NCI-H1417 treated with DMSO at 0.1 percent for 48 hours (cell line): Measurements from ENCODE around the gene COL4A3.
A peak's percentile ranks its signal among the peaks of the same experiment; 100 is the strongest.

Source experiments
- DNase-seq: peaks from one replicate; lab custom pipeline; 2025; lab: John Stamatoyannopoulos, UW

COL4A3 gene

DNA sequence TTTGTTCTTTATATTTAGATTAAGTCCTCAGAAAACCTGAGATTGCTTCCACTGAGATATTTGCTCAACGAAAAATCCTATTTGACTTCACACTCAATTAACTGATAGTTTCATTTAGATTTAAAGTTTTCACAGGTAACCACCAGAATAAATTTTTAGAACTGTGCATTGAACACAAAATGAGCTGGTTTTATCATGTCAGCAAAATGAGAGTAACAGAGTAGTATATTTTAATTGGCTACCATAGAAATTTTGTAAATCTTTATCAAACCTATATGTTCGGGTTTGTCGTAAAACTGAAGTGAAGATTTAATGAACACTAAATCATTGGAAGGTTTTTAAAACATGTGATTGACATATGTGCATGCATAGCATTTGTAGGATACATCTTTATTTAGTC is 127.9 kb downstream of the COL4A3 start:
- no peak for DNase-seq

DNA sequence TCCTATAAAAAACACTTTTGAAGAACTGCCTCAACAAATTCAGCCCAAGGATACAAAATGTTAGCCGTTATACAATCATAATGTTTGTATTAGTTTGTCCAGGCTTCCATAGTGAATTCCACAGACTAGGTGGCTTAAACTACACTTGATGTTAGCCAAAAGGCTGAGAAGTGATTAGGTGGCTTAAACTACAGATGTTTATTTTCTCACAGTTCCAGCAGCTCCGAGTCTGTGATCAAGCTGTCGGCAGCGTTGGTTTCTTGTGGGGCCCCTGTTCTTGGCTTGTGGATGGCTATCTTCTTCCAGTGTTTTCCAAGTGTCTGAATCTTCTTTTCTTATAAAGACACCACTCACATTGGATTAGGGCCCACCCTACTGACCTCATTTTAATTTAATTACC is 129.1 kb downstream of the COL4A3 start:
- DNase-seq, result no peak

DNA sequence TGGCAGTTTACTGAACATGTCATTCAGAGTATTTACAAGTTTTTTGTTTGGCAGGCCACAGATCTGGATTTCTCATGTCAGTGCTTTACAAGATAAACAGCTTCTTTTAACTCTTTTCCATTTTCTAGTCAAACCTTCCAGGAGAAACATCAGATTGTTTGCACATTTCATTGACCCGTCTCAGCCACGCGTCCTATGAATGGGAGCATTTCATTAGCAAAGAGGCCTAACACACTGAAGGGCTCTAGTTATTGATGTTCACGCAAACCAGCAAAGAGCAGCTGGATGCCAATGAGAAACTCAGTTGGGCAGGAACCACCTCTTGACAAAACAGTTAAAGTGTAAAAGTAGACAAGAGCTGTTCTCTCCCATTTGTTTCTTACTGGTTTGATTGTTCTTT is 131.4 kb downstream of the COL4A3 start:
- no peak for DNase-seq

DNA sequence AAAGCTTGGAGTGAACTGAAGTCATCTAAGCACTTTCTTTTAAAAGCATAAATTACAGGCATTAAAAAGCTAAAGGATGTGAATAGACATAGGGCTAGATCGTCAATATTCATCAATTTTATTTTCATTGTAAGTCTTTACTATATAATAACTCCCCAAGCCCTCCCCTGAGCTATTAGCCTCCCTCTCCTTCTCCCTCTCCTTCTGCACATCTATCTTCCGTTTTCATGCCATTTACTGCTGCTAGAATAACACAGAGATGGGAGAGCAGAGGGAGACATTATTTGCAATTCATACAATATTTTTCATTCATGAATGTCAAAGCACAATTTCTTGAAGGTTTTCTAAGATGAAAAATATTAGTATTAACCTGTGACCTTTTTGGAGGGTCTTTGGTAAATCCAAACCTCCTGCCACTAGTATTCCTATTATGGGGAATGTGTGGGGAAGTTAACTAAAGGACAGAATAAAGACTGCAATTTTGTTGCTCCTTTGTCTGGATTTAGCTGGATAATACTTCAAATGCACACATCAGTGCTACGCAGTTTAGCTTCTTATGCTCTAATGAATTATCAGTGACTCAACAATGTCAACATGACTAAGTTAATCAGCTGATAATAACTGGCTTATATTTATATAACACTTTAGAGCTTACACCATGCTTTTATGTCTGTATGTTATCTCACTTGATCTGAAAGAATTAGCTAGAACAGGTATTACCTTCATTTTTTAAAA is 132.4 kb downstream of the COL4A3 start:
- DNase-seq, result no peak

DNA sequence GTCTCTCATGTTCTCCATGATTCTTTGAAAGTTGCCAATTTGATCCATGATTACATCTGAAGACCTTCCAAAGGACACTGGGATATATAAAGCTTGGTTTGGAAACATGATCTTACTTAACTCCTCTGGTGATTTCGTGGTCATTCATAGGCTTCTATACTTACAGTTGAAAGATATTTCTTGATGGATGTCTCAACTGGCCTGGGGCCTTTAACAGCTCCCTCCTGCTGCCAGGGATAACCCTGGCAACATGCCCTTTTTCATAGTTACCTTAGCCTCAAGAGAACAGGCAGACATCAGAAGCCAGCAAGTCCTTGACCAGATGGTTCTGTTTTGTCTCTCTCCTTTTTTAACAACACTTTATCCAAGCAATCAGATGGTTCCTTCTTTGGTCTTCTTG is 137.1 kb downstream of the COL4A3 start:
- no peak for DNase-seq

DNA sequence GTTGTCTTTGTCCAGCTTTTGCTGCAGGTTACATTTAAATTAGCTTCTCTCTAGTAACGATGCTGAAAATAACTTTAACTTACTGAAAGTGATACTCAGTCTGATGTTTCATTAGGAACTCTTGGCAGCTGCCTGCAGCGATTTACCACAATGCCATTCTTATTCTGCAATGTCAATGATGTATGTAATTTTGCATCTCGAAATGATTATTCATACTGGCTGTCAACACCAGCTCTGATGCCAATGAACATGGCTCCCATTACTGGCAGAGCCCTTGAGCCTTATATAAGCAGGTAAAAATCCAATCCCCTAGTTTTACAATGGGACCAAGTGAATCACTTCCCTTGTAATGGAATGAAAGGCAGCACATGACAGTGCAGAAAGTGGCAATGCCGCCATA is 144.4 kb downstream of the COL4A3 start:
- DNase-seq, result no peak

DNA sequence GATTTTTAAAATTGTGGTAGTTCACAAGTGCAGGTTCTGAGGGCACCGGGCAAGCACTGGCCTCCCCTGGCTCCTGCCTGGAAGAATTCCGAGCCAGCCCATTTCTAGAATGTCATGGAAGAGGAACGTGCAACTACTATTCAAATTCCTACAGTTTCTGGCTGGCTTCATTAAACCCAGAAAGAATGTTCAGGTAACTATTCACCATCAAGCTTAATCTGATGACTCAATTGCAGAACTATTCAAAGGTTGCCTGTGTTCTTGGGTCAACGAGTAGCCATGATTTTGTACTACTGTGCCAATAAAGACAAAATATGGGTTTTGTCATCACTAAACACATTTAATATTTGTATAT is 146.3 kb downstream of the COL4A3 start:
- DNase-seq, result no peak

DNA sequence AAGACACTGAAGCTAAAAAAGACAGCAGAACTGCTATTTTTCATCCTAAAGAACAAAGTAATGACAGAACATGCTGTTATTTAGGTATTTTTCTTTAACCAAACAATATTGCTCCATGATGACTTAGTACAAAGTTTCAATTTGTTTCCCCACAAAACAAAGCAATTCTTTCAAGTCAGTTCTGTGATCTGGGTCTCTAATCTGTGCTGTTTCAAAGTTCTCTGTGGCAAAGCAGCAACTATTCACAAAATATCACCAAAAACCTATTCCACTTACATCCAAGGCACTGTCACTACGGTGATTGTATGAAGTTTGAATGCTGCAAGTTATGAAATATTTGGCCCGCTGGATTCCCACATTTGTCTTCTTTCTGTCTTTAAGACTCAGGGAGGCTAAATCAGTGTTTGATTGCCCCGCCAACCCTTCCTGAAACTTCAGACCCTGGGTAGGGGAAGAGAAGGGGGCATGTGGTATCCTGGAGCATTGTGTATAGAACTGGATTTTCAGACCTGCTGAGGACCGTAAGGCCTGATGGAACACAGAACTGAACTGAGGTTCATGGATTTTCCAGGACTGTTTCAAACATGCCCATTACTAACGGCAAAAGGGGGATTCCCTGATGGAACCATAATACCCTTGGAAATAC is 147.6 kb downstream of the COL4A3 start:
- no peak for DNase-seq

DNA sequence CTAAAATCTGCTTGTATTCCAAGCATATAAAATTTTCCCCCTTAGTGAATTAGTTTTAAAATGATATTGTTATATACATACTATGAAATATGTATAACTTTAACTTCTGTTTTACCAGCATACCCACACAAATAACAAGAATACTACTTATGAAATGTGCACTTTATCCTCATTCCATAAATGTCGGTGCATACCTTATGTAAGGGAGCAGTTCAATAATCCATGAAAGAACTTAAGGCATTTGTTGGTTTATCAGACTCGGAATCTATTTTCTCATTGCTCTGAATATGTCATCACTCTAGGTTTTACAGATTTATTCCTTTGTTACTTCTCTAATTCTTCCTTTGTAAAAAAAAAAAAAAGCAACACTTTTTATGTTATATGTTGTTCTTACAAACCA is 148.2 kb downstream of the COL4A3 start:
- no peak for DNase-seq

DNA sequence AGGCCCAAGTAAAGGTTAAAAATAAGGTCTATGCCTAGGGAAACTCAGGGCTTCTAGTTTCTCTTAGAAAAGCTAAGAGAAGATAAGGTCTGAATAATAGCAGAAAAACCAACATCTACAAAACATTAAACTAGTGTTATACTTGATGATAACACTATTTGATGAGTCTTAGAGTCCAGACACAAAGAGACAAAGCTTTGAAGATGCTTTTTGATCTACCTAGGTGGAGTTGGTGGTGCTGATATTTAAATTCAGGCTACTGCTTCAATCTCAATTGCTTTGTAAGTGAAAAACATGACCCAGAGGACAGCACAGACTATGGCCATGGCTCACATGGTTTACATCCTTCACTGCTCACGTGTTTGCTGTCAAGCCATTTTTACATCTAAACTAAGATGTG is 148.9 kb downstream of the COL4A3 start:
- DNase-seq, result no peak

DNA sequence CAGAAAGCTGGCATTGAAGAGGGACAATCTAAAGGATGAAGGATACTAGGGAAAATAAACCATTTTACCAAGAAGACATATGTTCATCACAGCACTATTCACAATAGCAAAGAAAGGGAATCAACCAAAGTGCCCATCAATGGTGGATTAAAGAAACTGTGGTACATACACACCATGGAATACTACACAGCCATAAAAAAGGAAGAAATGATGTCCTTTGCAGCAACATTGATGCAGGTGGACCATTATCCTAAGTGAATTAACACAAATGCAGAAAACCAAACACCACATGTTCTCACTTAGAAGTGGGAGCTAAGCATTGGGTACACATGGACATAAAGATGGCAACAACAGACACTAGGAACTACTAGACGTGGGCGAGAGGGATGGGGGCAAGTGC is 153.4 kb downstream of the COL4A3 start:
- DNase-seq, result no peak

DNA sequence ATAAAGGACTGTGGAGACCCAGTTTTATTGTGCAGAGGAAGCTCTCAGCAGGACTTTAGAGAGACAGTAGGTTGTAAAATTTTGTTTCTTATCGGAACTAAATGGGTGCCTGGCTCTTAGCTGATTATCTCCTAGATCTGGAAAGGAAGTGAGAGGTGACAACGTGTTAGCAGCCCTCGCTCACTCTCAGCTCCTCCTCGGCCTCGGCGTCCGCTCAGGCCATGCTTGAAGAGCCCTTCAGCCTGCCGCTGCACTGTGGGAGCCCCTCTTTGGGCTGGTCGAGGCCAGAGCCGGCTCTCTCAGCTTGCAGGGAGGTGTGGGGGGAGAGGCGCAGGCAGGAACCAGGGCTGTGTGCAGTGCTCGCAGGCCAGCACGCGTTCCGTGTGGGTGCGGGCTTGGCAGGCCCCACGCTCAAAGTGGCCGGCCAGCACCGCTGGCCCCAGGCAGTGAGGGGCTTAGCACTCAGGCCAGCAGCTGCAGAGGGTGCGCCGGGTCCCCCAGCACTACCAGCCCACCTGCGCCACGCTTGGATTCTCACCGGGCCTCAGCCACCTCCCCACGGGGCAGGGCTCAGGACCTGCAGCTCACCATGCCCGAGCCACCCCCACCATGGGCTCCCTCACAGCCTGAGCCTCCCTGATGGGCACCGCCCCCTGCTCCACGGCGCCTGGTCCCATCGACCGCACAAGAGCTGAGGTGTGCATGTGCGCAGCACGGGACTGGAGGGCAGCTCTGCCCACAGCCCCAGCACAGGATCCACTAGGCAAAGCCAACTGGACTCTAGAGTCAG is 156.1 kb downstream of the COL4A3 start:
- DNase-seq, result no peak

DNA sequence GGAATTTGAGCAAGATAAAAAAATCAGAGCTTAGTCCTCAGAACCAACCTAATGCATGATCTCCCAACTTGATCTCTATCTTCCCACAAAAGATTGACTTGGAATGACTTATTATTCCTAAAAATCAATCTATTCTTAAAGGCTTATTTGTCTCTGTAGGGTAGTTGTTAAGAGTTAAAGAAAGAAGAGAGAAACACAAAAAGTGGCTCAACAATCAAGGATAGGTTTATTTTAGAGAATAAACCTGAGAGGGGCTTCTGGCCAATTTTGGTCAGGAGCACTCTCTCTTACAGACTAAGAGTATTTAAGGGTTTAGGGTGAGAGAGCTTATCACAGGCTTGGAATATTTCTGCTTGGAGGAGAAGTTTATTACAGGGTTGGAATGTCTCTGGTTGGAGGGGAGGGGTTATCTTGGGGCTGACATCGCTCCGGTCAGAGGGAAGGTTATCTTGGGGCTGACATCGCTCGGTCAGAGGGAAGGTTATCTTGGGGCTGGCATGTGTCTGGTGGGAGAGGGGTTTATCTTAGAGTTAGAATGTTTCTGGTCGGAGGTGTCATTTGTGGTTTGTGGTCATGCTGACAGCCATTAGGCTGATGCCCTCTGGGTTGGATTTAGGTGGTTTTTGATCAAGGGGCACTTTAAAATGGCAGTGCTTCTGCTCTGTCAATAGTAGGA is 158.2 kb downstream of the COL4A3 start:
- no peak for DNase-seq

DNA sequence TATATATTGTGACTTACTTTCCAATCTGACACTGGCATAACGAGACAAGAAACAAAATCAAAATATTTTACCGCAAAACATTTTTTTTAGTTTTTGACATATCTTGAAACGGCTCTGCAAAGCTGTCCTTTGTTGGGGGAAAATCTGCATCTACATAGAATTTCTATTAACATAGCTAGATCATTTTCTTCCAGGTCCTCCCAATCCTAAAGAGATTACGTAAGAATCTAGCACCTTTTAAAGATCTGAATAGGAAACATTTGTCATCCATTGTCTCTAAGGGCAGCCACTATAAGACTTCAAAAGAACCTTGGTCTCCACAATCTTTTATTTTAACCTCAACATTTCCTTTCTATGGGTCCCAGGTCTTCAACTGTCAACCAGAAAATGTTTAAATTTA is 159.4 kb downstream of the COL4A3 start:
- DNase-seq, result no peak

DNA sequence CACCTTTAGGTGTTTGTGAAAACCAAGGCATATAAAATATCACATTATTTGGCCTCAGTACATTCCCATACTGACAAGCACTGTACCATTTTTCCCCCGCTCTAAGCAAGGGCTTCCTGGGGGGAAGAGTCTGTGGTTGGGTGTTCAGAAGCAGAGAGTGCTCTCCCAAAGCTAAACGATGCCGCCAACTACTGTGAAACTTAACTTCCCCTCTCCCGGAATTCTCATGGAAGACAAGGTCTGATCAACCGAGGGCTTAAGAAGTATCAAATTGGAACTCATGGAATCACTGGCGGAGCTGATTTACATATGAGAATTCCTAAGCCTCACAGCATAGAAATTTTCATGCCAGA is 160.2 kb downstream of the COL4A3 start:
- no peak for DNase-seq

DNA sequence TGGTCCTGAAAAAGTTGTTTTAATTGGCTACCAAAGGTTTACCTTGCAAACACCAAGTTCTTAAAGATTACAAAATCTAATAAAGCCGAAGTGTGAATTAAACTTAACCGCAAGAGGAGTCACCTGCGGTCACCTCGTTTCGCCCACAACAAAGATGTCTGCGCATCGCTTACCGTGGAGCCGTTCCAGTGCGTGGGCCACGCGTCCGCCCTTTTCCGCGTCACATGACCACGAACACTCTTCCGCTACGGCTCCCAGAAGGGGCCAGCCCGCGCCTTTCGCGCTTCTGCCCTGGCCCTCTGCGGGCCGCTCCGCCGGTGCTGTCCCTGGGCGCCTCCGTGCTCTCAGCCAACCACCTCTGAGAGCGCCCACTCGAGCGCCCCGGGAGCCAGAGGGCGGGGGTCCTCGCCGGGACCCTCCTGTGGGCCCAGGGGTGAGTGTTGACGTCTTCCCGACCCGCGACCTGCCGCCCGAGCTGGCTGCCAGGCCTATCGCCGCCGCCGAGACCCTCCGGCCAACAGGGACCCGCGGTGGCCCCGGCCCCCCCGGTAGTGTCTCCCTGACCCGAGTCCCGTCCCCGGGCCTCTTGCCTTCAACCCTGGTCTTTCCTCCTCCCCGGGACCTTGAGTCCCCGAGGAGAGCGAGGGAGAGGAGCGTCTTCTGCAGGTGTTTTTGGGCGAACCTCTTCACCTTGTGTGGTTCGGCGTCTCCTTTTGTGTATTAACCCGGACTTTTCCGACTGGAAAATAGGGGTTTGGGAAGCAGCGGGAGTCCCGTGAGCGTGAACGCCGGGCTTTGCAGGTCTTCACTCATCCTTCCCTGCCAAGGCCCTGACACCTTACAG is 160.8 kb downstream of the COL4A3 start, which contains the start of gene MFF:
Gene MFF, plus strand, starts transcription at position 257 of the 844 bp plus-strand sequence. CDS start 5,415 bp downstream, outside the sequence.
- peak; percentile 48 for DNase-seq

DNA sequence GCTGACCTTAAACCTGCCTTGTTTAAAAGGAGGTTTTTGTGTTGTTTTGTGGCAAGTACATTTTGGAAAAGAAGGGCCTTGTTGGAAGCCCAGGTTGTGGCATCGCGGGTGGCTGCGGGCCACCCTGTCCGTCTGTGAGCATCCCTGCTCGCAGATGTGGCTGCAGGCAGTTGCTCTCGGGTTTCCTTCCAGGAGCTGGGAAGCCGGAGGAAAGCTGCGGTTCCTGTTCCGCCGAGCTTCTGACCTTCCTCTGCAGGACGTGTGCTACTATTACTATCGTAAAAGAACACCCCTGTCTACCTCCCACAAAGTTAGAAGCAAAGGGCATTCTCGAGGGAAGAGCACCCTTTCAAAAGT is 161.4 kb downstream of the COL4A3 start:
- DNase-seq, result no peak

DNA sequence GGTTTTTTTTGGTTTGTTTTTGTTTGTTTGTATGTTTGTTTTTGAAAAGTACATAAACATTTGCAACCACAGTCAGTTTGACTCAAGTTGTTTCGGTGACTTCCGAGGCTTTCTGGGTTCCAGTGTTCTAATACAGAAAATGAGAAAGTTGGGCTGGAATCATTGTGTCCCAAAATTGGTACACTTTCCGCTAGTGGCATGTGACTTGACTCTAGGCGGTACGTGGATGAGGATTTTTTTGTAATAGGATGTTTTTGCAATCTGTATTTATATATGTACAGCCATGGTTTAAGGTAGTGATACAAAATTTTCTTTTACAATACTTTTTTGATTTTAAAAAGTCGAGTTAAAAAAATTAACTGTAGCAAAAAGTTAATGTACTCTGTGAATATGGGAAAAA is 162.4 kb downstream of the COL4A3 start:
- DNase-seq, result no peak

DNA sequence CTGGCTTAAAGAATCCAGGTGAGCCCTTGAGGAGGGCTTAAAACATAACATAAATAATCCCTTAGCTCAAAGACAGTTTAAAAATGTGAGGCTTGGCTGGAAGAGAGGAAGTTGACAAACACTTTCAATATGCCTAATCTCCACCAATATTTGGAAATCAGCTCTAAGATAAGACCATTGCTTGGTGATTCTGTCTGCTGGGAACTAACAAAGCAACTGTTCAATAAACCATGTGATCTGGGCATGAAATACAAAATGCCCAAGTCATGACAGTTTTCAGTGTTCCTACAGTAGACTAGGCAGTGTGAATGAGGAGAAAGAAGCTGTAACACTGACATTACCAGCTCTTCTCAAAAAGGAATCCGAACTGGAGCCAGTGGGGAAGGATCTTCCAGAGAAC is 171.3 kb downstream of the COL4A3 start:
- no peak for DNase-seq

DNA sequence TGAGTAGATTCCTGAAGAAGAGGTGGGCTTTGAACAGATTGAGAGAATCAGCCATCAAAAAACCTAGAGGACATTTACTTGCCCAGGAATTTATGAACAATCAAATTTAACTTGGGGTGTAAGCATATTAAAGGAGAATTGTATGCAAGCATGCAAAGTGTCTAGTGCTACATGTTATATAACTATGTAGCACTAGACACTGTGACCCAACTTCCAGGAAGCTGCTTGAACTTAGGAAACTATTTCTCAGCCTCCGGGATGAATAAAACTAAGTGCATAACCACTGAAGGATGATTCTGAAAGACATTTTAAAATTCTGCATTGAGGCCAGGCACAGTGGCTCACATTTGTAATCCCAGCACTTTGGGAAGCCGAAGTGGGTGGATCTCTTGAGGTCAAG is 173.0 kb downstream of the COL4A3 start:
- no peak for DNase-seq

DNA sequence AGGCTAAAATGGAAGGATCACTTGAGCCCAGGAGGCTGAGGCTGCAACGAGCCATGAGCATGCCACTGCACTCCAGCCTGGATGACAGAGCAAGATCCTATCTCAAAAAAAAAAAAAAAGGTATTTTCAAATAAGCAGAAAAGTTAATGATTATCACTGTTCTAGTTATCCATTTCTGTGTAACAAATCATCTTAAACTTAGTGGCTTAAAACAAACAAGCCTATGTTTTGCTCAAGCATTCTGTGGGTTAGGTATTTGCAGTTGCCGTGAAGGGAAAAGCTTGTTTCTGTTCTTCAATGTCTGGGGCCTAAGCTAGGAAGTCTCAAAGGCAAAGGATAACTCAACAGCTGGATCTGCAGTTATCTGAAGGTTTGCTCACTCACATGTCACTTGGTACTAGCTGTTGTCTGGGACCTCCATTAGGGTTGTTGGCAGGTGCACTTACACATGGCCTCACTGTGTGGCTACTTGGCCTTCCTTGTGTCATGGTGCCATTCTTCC is 174.7 kb downstream of the COL4A3 start:
- DNase-seq, result no peak

DNA sequence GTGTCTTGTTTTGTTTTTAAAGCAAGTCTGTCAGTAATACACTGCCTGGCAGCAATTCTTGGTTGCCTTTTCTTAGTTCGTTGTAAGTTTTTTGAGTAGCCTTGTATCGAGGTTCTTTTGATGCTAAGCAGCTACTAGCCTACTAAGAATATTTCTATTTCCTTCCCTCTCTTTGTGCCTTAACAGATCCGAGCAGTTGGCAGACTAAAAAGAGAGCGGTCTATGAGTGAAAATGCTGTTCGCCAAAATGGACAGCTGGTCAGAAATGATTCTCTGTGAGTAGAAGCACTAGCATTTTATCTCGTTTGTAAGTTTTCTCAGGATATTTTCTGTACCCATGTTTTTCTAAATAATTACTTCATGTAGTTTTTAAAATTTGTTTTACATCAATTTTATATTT is 175.7 kb downstream of the COL4A3 start:
- no peak for DNase-seq
